PFSK-1 (cell line): ENCODE results near the gene BNC2.

ENCODE experiments used
- FOXP2 ChIP-seq: optimal IDR thresholded peaks from 2 replicates; pipeline ENCODE3; 2011; ENCODE audit warnings: borderline replicate concordance, control low read depth, inconsistent platforms; ENCODE audit not compliant: insufficient read depth; ENCODE audit errors: extremely low read length, extremely low read depth
- POLR2AphosphoS5 ChIP-seq: IDR thresholded peaks from 2 replicates; pipeline ENCODE4 v1.6.1; 2012; ENCODE audit warnings: low read depth, mild to moderate bottlenecking, control low read depth, low read length, moderate library complexity
- SIN3A ChIP-seq: IDR thresholded peaks from 2 replicates; pipeline ENCODE4 v1.6.1; 2012; ENCODE audit warnings: mild to moderate bottlenecking, low read length, moderate library complexity, borderline replicate concordance; ENCODE audit not compliant: insufficient read depth
- TAF1 ChIP-seq: IDR thresholded peaks from 2 replicates; pipeline ENCODE4 v1.6.1; 2012; ENCODE audit warnings: low read length, control low read depth, borderline replicate concordance; ENCODE audit not compliant: insufficient read depth
- TF ChIP-seq, protein P1 (sequence below), 2 experiments: IDR thresholded peaks; 2 replicates each; pipeline versions ENCODE4 v1.6.1 to v1.8.0; 2011 to 2012; ENCODE audit warnings: low read depth in 2 of 2, low read length in 2 of 2, control low read depth in 1 of 2, inconsistent platforms in 1 of 2, mild to moderate bottlenecking in 1 of 2, moderate library complexity in 1 of 2; ENCODE audit not compliant: insufficient read depth in 1 of 2

Gene BNC2

DNA sequence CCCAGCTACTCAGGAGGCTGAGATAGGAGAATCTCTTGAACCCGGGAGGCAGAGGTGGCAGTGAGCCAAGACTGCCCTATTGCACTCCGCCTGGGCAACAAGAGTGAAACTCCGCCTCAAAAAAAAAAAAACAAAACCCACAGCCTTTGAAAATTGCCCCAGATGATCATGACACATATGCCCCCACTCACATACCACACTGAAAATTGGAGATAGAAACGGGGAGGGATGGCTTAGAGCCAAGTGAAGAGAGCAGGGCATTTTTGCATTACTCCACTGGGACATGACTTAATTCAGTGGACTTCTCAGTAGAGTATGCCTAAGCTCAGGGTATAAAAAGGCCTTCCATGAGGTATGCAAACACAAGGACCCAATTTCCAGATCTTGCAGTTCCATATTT is 309.3 kb downstream of the BNC2 start:
- TF ChIP-seq, protein P1, sequence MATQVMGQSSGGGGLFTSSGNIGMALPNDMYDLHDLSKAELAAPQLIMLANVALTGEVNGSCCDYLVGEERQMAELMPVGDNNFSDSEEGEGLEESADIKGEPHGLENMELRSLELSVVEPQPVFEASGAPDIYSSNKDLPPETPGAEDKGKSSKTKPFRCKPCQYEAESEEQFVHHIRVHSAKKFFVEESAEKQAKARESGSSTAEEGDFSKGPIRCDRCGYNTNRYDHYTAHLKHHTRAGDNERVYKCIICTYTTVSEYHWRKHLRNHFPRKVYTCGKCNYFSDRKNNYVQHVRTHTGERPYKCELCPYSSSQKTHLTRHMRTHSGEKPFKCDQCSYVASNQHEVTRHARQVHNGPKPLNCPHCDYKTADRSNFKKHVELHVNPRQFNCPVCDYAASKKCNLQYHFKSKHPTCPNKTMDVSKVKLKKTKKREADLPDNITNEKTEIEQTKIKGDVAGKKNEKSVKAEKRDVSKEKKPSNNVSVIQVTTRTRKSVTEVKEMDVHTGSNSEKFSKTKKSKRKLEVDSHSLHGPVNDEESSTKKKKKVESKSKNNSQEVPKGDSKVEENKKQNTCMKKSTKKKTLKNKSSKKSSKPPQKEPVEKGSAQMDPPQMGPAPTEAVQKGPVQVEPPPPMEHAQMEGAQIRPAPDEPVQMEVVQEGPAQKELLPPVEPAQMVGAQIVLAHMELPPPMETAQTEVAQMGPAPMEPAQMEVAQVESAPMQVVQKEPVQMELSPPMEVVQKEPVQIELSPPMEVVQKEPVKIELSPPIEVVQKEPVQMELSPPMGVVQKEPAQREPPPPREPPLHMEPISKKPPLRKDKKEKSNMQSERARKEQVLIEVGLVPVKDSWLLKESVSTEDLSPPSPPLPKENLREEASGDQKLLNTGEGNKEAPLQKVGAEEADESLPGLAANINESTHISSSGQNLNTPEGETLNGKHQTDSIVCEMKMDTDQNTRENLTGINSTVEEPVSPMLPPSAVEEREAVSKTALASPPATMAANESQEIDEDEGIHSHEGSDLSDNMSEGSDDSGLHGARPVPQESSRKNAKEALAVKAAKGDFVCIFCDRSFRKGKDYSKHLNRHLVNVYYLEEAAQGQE (IDR thresholded peaks at IDR 0.05; ENCODE audit: insufficient read depth in 1 of 2, low read depth in 2 of 2, low read length in 2 of 2), result no peak
- TF ChIP-seq POLR2AphosphoS5 (no peak), FOXP2 (no peak), TAF1 (no peak), SIN3A (no peak)

DNA sequence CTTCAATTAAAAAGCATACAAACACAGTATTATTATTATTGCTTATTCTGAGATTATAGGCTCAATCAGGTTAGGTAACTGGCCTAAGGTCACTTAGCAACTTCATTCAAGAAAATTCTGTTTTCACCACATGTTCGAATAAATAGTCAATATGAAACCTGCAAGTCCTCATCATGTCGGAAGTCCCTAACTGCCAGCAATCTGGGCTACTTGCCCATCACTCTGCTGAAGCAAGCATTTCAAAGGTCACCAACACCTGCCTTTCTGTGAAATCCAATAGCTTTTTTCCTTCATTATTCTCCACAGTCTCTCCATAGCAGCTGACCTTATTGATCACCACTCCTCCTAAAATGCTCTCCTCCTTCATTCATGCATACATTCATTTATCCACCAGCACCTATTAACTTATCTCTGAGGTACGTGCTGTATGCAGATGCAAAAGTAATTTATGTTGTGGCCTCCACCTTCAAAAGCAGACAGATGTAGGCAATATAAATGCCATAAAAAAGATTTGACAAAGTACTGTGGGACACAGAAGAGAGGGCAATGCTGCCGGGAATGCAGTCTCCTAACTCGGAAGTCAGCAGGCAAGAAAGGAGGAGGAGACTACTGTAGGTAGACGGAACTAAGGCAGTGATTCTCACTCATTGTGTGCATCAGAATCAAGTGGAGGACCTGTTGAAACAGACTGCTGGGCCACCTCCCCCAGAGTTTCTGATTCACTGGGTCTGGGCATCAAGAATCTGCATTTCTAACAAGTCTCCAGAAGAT is 310.9 kb downstream of the BNC2 start:
- no peak for TF ChIP-seq POLR2AphosphoS5

DNA sequence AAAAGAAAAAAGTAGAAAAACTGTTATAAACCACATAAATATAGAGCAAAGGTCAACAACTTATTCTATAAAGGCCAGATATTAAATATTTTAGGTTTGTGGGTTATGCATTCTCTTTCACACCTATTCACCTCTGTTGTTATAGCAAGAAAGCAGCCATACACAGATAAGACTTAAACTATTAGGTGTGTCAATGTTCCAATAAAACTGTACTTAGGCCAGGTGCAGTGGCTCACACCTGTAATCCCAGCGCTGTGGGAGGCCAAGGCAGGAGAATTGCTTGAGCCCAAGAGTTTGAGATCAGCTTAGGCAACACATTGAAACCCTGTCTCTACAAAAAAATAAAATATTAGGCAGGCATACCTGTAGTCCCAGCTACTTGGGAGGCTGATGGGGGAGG is 314.7 kb downstream of the BNC2 start:
- TF ChIP-seq, protein P1 (IDR thresholded peaks at IDR 0.05; ENCODE audit: insufficient read depth in 1 of 2, low read depth in 2 of 2, low read length in 2 of 2), result no peak
- TF ChIP-seq SIN3A, result no peak
- TF ChIP-seq FOXP2, result no peak
- TF ChIP-seq TAF1, result no peak
- no peak for TF ChIP-seq POLR2AphosphoS5

DNA sequence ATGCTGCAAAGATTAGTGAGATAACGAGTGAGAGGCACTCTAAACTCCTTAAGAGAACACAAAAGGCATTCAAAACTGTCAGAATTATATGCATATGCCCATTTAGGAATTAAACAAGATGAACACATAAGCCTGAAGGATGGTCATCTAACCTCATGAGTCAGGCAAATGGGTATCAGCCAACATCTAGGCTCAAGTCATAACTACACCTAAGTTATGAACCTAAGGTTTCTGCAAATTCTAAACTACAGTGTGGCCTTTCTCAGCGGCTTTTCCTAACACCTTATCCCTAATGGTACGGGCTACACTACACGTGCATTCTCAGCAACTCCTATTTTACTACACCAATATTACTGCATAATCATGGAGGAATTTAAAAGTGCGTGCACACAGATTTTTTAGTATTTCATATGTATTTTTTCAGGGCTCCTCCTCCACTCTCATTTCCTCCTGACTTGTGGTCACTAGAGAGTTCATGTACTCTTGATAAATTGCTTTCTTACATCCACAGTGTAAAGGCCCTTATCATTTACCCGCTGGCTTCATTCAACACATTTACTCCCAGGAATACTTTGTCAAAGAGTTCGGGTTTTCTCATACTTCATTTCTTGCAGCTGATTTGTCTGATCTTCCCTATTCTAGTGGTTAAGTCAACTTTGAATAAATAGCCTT is 316.5 kb downstream of the BNC2 start:
- TF ChIP-seq, protein P1 (IDR thresholded peaks at IDR 0.05; ENCODE audit: insufficient read depth in 1 of 2, low read depth in 2 of 2, low read length in 2 of 2), result no peak
- no peak for TF ChIP-seq POLR2AphosphoS5
- TF ChIP-seq FOXP2, result no peak
- TF ChIP-seq TAF1, result no peak
- no peak for TF ChIP-seq SIN3A

DNA sequence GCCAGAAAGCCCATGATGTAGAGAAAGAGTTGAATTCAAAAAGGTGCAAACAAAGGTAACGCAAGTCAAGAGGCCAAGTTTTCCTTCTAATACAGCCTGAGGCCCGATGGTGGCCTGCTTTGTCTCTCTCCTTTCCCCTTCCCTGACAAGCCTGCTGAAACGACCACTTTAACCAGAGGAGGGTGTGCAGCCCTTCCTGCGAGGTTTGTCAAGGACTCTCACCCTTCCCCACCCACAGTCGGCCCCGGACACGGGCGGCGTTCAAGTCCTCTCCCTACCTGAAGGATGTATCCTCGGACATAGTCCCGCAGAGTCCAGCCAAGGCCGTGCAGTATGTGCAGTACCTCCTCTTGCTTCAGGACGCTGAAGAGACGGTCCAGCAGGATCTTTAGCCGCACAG is 318.2 kb downstream of the BNC2 start:
- no peak for TF ChIP-seq POLR2AphosphoS5
- no peak for TF ChIP-seq FOXP2
- no peak for TF ChIP-seq SIN3A
- TF ChIP-seq, protein P1 (IDR thresholded peaks at IDR 0.05; ENCODE audit: insufficient read depth in 1 of 2, low read depth in 2 of 2, low read length in 2 of 2), result no peak
- TF ChIP-seq TAF1, result no peak
